Spleen (tissue), 13 donors: ENCODE data around the gene CCDC15. TPM values are rescaled to one million over a fixed set of nuclear protein-coding genes. Genes with fewer than 3 reads are reported as not detected.

ENCODE experiments used
- DNase-seq: peaks from one replicate; pipeline ENCODE4 v3.0.0-alpha.2; 2020
- H3K27ac ChIP-seq, 8 donors: fragments of 200-600 bp; sonication (generic) in 7 of 8; 1 replicate in 4 of 8; 2 replicates in 4 of 8; pipeline versions ENCODE4 v1.5.0 to v1.8.0; 2016 to 2021; ENCODE audit warnings: inconsistent platforms in 4 of 8, mild to moderate bottlenecking in 4 of 8, moderate library complexity in 1 of 8
- H3K27me3 ChIP-seq, 7 donors: fragments of 200-600 bp; sonication (generic) in 6 of 7; replicated peaks in 1 of 7; 1 replicate in 4 of 7; 2 replicates in 3 of 7; pipeline versions ENCODE4 v1.5.0 to v1.8.0; 2016 to 2021; ENCODE audit warnings: inconsistent platforms in 3 of 7, mild to moderate bottlenecking in 1 of 7
- H3K36me3 ChIP-seq, 6 donors: fragments of 200-600 bp; sonication (generic) in 5 of 6; 1 replicate in 4 of 6; 2 replicates in 2 of 6; pipeline versions ENCODE4 v1.5.0 to v1.8.0; 2016 to 2021; ENCODE audit warnings: inconsistent platforms in 2 of 6
- H3K4me1 ChIP-seq, 6 donors: fragments of 200-600 bp; sonication (generic) in 5 of 6; 1 replicate in 3 of 6; 2 replicates in 3 of 6; pipeline versions ENCODE4 v1.5.0 to v1.8.0; 2016 to 2021; ENCODE audit warnings: inconsistent platforms in 3 of 6
- H3K4me3 ChIP-seq, 8 donors: fragments of 200-600 bp; sonication (generic) in 7 of 8; 1 replicate in 4 of 8; 2 replicates in 4 of 8; pipeline versions ENCODE4 v1.5.0 to v1.8.0; 2016 to 2021; ENCODE audit warnings: inconsistent platforms in 4 of 8, mild to moderate bottlenecking in 4 of 8, moderate library complexity in 2 of 8
- H3K9me3 ChIP-seq, 8 donors: fragments of 200-600 bp; sonication (generic) in 7 of 8; 1 replicate in 4 of 8; 2 replicates in 4 of 8; pipeline versions ENCODE4 v1.5.0 to v1.8.0; 2016 to 2021; ENCODE audit warnings: inconsistent platforms in 4 of 8
- POLR2A ChIP-seq, 3 donors: fragments of 450-650 bp; IDR thresholded peaks; one replicate each; pipeline ENCODE4 v1.5.1; 2017; ENCODE audit warnings: antibody characterized with exemption in 3 of 3, mild to moderate bottlenecking in 1 of 3
- POLR2AphosphoS5 ChIP-seq, 3 donors: sonication (generic); formaldehyde crosslinking; IDR thresholded peaks; one replicate each; pipeline ENCODE4 v1.5.1; 2017; ENCODE audit warnings: antibody characterized with exemption in 3 of 3
- WGBS, 5 donors: extraction: QIAGEN DNeasy Blood & Tissue Kit in 3 of 5; methylation state at CpG; one replicate each; pipeline versions ENCODE4 v1.1.5 to v1.1.7; 2013 to 2018; 5-methylcytosine and 5-hydroxymethylcytosine counted together
- intact Hi-C: fragments of 100-400 bp; cut with DNase I; formaldehyde crosslinking; loops from one replicate; pipeline ENCODE4 v1.15.0; 2023; ENCODE audit warnings: low total_unique reads
- long read RNA-seq, 2 donors: transcript quantifications; one replicate each; lab custom pipeline, GENCODE V29; 2026
- polyA plus RNA-seq, 3 donors: library from polyadenylated mRNA; stranded (reverse); fragments of 200-250 nt; gene quantifications; one replicate each; pipeline ENCODE4 v1.2.1, GENCODE V29; 2013
- total RNA-seq, 7 donors: library from RNA; depleted of rRNA in 3 of 7; stranded (reverse); fragments of >200 nt in 3 of 7; fragmentation: NEBNext Ultra II Directional in 4 of 7; extraction: Animal tissue kit (Norgen Biotek cat#: 25700) in 4 of 7; gene quantifications; one replicate each; pipeline versions ENCODE4 v1.1.0 to v1.2.1, GENCODE V29; 2016 to 2021
- TF ChIP-seq, protein P1 (sequence below), 11 experiments: fragments of 200-600 bp in 7 of 11; fragments of 450-650 bp in 4 of 11; sonication (generic) in 4 of 11; IDR thresholded peaks in 8 of 11; conservative IDR thresholded peaks in 3 of 11; 1 replicate in 7 of 11; 2 replicates in 4 of 11; pipeline versions ENCODE4 v1.4.0 to v1.8.0; 2016 to 2021; ENCODE audit warnings: antibody characterized with exemption in 11 of 11, inconsistent platforms in 4 of 11, mild to moderate bottlenecking in 1 of 11
- donor health status: healthy with polysubstance abuse.
- donor health status: DM: no; HTN: no; CAD: no; lungs with moderate emphysema.
- donor health status: DM: no; HTN: no; CAD: no.
- donor health status: Bipolar disorder and iron deficiency.
- donor health status: healthy.
- donor health status: DM: no; HTN: no; CAD: no.
- donor health status: DM: yes; HTN: yes; CAD: no.

Gene CCDC15, protein sequence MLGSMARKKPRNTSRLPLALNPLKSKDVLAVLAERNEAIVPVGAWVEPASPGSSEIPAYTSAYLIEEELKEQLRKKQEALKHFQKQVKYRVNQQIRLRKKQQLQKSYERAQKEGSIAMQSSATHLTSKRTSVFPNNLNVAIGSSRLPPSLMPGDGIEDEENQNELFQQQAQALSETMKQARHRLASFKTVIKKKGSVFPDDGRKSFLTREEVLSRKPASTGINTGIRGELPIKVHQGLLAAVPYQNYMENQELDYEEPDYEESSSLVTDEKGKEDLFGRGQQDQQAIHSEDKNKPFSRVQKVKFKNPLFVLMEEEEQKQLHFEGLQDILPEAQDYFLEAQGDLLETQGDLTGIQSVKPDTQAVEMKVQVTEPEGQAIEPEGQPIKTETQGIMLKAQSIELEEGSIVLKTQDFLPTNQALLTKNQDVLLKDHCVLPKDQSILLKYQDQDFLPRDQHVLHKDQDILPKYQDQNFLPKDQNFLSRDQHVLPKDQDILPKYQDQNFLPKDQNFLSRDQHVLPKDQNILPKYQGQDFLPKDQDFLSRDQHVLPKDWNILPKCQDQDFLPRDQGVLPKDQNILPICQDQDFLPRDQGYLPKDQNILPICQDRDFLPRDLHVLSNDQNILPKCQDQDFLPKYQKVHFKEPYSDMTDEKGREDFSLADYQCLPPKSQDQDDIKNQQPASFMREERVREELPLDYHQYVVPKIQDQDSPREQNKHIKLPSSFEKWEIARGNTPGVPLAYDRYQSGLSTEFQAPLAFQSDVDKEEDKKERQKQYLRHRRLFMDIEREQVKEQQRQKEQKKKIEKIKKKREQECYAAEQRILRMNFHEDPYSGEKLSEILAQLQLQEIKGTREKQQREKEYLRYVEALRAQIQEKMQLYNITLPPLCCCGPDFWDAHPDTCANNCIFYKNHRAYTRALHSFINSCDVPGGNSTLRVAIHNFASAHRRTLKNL
- total RNA-seq (1 to 10 TPM; 1.4 to 3.6 (median 2.7) TPM), polyA plus RNA-seq (under 1 TPM; 0.61 to 0.86 (median 0.70) TPM)
- long read RNA-seq, donor 1: 0 reads
- long read RNA-seq, donor 2: 0 reads

DNA sequence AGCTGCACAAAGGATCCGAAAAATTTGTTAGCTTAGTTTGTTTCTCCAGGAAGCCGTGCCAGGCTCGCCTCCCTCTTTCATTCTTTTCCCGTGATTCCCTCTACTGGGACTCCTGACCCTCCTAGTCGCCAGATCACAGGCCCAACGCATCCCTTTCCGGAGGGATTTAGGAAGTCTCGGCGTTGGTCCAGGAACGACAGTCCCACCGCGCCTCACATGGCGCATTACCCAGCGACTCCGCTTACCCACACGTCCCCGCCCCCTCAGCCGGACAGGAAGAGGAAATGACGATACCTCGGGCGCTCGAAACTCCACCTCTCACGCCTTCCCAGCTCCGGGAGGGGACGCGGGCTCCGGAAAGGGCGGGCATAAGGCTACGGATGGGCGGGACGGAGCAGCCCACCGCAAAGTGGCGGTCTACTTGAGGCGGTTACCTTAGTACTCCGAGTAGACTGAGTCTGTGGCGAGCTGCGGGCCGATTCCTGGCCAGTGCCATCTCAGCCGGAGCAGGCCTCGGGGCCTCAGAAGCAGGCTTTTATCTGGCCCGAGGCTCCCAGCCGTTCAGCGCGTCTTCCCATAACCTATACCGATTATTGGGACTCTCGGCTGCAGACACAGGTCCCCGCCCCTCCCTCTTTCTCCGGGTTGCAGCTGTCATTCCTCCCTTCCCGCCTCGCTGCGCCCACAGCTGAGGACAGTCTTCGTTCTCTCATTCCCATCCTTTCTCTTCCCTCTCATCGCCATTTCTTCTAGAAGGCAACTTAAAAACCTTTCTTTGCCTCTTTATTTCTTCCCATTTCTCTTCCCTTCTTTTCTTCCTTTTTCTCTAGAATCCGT is at the start of gene CCDC15:
Gene CCDC15 (plus strand): TSS at position 450 of the 837 bp plus-strand sequence. CDS start 531 bp downstream, outside the sequence.
- Histone ChIP-seq H3K36me3 (no peaks in the 10 kb centered on the region), H3K27me3 (no peaks in the 10 kb centered on the region), H3K27ac (peak within 1 kb of the TSS; percentile 74 to 91 (median 84)), H3K9me3 (peaks cover 0 to 7% (median under 1%) of the 10 kb centered on the region in 8 donors), H3K4me3 (peak within 1 kb of the TSS; percentile 56 to 81 (median 72)), H3K4me1 (peaks cover 0 to 19% (median 12%) of the 10 kb centered on the region in 6 donors)
- intact Hi-C loops: no loop called here
- DNase-seq: peak; percentile 99
- WGBS, 5 donors: 0 to 1% (median 0%) methylated on average over 31 to 54 of the region's 54 CpGs
- peak; percentile 96 to 97 (median 97) for TF ChIP-seq POLR2AphosphoS5 (IDR thresholded peaks at IDR 0.05)
- TF ChIP-seq, protein P1, sequence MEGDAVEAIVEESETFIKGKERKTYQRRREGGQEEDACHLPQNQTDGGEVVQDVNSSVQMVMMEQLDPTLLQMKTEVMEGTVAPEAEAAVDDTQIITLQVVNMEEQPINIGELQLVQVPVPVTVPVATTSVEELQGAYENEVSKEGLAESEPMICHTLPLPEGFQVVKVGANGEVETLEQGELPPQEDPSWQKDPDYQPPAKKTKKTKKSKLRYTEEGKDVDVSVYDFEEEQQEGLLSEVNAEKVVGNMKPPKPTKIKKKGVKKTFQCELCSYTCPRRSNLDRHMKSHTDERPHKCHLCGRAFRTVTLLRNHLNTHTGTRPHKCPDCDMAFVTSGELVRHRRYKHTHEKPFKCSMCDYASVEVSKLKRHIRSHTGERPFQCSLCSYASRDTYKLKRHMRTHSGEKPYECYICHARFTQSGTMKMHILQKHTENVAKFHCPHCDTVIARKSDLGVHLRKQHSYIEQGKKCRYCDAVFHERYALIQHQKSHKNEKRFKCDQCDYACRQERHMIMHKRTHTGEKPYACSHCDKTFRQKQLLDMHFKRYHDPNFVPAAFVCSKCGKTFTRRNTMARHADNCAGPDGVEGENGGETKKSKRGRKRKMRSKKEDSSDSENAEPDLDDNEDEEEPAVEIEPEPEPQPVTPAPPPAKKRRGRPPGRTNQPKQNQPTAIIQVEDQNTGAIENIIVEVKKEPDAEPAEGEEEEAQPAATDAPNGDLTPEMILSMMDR (IDR thresholded peaks at IDR 0.05 in 8 of 11, conservative IDR thresholded peaks at IDR 0.05 in 3 of 11): peak in 1 of 11 experiments; percentile 20
- peak in 1 of 3 donors; percentile 31 for TF ChIP-seq POLR2A (IDR thresholded peaks at IDR 0.05)

DNA sequence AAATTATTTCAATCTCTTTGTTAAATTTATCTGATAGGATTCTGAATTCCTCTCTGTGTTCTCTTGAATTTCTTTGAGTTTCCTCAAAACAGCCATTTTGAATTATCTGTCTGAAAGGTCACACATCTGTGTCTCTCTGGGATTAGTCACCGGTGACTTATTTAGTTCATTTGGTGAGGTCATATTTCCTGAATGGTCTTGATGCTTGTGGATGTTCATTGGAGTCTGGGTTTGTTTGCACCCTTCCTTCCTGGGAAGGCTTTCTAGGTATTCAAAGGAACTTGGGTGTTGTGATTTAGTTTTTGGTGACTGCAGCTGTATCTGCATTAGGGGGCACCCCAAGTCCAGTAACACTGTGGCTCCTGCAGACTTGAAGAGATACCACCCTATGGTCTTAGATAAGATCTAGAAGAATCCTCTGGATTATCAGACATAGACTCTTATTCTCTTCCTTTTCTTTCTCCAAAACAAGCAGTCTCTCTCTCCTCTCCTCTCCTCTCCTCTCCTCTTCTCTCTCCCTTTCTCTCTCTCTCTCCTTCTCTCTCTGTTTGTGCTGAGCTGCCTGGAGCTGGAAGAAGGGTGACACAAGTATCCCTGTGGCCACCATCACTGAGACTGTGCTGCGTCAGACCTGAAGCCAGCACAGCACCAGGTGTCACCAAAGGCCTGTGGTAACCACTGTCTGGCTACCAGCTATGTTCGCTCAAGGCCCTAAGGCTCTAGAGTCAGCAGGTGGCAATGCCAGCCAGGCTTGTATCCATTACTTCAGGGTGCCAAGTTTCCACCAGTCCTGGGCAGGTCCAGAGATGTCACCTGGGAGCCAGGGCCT is 38.2 kb upstream of the CCDC15 start:
- H3K27me3 ChIP-seq: peaks cover 0 to under 1% (median 0%) of the 10 kb centered on the region in 7 donors
- H3K4me1 ChIP-seq: peaks cover 0 to 7% (median 1%) of the 10 kb centered on the region in 6 donors
- TF ChIP-seq POLR2A (IDR thresholded peaks at IDR 0.05) (no peak), POLR2AphosphoS5 (IDR thresholded peaks at IDR 0.05) (no peak)
- 71 to 86% (median 80%) methylated on average over 3 of the region's 3 CpGs for WGBS, 5 donors
- H3K4me3 ChIP-seq: no peak overlapping the region
- no peaks in the 10 kb centered on the region for H3K36me3 ChIP-seq
- peaks cover 0 to 20% (median 15%) of the 10 kb centered on the region in 8 donors for H3K9me3 ChIP-seq
- no peak for DNase-seq
- H3K27ac ChIP-seq: no peak overlapping the region
- intact Hi-C loops: no loop called here

DNA sequence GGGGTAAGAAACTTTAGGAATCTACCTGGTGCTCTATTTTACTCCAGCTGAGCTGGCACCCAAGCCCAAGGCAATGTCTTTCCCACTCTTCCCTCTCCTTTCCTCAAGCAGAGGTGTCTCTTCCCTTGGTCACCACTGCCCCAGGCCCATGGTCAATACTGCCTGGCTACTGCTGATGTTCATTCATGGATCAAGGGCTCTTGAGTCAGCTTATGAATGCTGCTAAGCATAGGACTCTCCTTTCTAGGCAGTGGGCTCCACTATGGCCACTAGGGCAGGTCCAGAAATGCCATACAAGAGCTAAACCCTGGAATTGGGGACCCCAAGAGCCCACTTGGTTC is 37.7 kb upstream of the CCDC15 start:
- H3K36me3 ChIP-seq: no peaks in the 10 kb centered on the region
- H3K4me3 ChIP-seq: no peak overlapping the region
- peaks cover 0 to 13% (median 7%) of the 10 kb centered on the region in 6 donors for H3K4me1 ChIP-seq
- H3K27me3 ChIP-seq: peaks cover 0 to 7% (median 5%) of the 10 kb centered on the region in 7 donors
- TF ChIP-seq POLR2AphosphoS5 (IDR thresholded peaks at IDR 0.05): no peak
- TF ChIP-seq, protein P1 (IDR thresholded peaks at IDR 0.05 in 8 of 11, conservative IDR thresholded peaks at IDR 0.05 in 3 of 11): no peak
- TF ChIP-seq POLR2A (IDR thresholded peaks at IDR 0.05): no peak
- peaks cover 0 to 15% (median 12%) of the 10 kb centered on the region in 8 donors for H3K9me3 ChIP-seq
- intact Hi-C loops: no loop called here
- H3K27ac ChIP-seq: no peak overlapping the region
- DNase-seq: no peak
